Measurements from ENCODE around the gene CYBA.
A peak's percentile ranks its signal among the peaks of the same experiment; 100 is the strongest.

The CYBA gene

GRCh38 chr16:88659160-88659559 lies 8.3 kb upstream of the CYBA start:
- no peak for DNase-seq

GRCh38 chr16:88658714-88659113 lies 7.9 kb upstream of the CYBA start:
- no peak for DNase-seq

- no peak for DNase-seq
Measured at GRCh38 chr16:88657371-88657770, 6.5 kb upstream of the CYBA start.

GRCh38 chr16:88656291-88656980 lies 5.6 kb upstream of the CYBA start:
- no peak for DNase-seq

- DNase-seq = no peak
Measured at GRCh38 chr16:88655733-88656281, 5.0 kb upstream of the CYBA start.

- DNase-seq = no peak
Measured at GRCh38 chr16:88655053-88655732, 4.3 kb upstream of the CYBA start.

- DNase-seq = no peak
Measured at GRCh38 chr16:88654363-88655052, 3.7 kb upstream of the CYBA start.

GRCh38 chr16:88653596-88654362 lies 2.9 kb upstream of the CYBA start:
- no peak for DNase-seq

- no peak for DNase-seq
Measured at GRCh38 chr16:88653101-88653500, 2.2 kb upstream of the CYBA start.

GRCh38 chr16:88652762-88653063 lies 1.9 kb upstream of the CYBA start:
- no peak for DNase-seq

- no peak for DNase-seq
Measured at GRCh38 chr16:88651989-88652761, 1.3 kb upstream of the CYBA start.

GRCh38 chr16:88651276-88651988 lies 579 bp upstream of the CYBA start:
- peak; percentile 75 for DNase-seq

- peak; percentile 53 for DNase-seq
Measured at GRCh38 chr16:88649924-88650748, 717 bp downstream of the CYBA start.

- DNase-seq = no peak
Measured at GRCh38 chr16:88649195-88649923, 1.5 kb downstream of the CYBA start.

- no peak for DNase-seq
Measured at GRCh38 chr16:88647178-88648070, 3.4 kb downstream of the CYBA start.

- no peak for DNase-seq
Measured at GRCh38 chr16:88646345-88647034, 4.4 kb downstream of the CYBA start.

- DNase-seq = no peak
Measured at GRCh38 chr16:88645941-88646340, 4.9 kb downstream of the CYBA start.

GRCh38 chr16:88645455-88645854 lies 5.4 kb downstream of the CYBA start:
- DNase-seq = no peak

- no peak for DNase-seq
Measured at GRCh38 chr16:88643644-88643932, 7.3 kb downstream of the CYBA start.

Data from activated CD4-positive, CD25-positive, alpha-beta regulatory T cell treated with anti-CD3 and anti-CD28 coated beads, Interleukin-2, amount 50 U/mL, for 72 hours (primary cell).